Neural progenitor cell (in vitro differentiated cells): ENCODE results near the gene LRP1B. TPM values are rescaled to one million over a fixed set of nuclear protein-coding genes. Genes with fewer than 3 reads are reported as not detected.

Experiments
- DNase-seq: peaks from one replicate; pipeline ENCODE4 v3.0.0-alpha.2; 2016; ENCODE audit warnings: low spot score
- H2AFZ ChIP-seq: fragments of 200-600 bp; sonication (generic); replicated peaks from 2 replicates; pipeline ENCODE4 v1.6.1; 2016; ENCODE audit warnings: antibody characterized with exemption
- H3F3A ChIP-seq: fragments of 200-600 bp; sonication (generic); 2 replicates; pipeline ENCODE4 v1.6.1; 2016; ENCODE audit warnings: antibody characterized with exemption, low read depth
- H3K27ac ChIP-seq: fragments of 200-600 bp; sonication (generic); 2 replicates; pipeline ENCODE4 v1.5.1; 2016; ENCODE audit warnings: mild to moderate bottlenecking
- H3K27me3 ChIP-seq: fragments of 200-600 bp; sonication (generic); 2 replicates; pipeline ENCODE4 v1.6.1; 2016; ENCODE audit warnings: mild to moderate bottlenecking, moderate library complexity
- H3K36me3 ChIP-seq: fragments of 200-600 bp; sonication (generic); 2 replicates; pipeline ENCODE4 v1.5.1; 2016
- H3K4me1 ChIP-seq: fragments of 200-600 bp; sonication (generic); 2 replicates; pipeline ENCODE4 v1.6.1; 2016; ENCODE audit warnings: mixed run types
- H3K4me2 ChIP-seq: fragments of 200-600 bp; sonication (generic); 2 replicates; pipeline ENCODE4 v1.6.1; 2016
- H3K4me3 ChIP-seq: fragments of 200-600 bp; sonication (generic); 2 replicates; pipeline ENCODE4 v1.5.1; 2016
- H3K79me2 ChIP-seq: fragments of 200-600 bp; sonication (generic); 2 replicates; pipeline ENCODE4 v1.6.1; 2016; ENCODE audit warnings: low read depth
- H3K9ac ChIP-seq: fragments of 200-600 bp; sonication (generic); 2 replicates; pipeline ENCODE4 v1.6.1; 2016
- H3K9me3 ChIP-seq: fragments of 200-600 bp; sonication (generic); 2 replicates; pipeline ENCODE4 v1.5.1; 2016; ENCODE audit warnings: low read depth
- H4K20me1 ChIP-seq: fragments of 200-600 bp; sonication (generic); 2 replicates; pipeline ENCODE4 v1.6.1; 2016; ENCODE audit warnings: low read depth
- H3K27ac Mint-ChIP-seq: 3 replicates; pipeline ENCODE4 v1.8.0; 2021; ENCODE audit warnings: mixed read lengths
- H3K27me3 Mint-ChIP-seq: 2 replicates; pipeline ENCODE4 v1.8.0; 2022; ENCODE audit warnings: low read depth, mild to moderate bottlenecking, inconsistent platforms, moderate library complexity, mixed read lengths; ENCODE audit not compliant: insufficient read depth
- H3K36me3 Mint-ChIP-seq: 3 replicates; pipeline ENCODE4 v1.8.0; 2021; ENCODE audit warnings: mixed read lengths
- H3K4me1 Mint-ChIP-seq: 3 replicates; pipeline ENCODE4 v1.8.0; 2021; ENCODE audit warnings: mixed read lengths
- H3K4me3 Mint-ChIP-seq: 3 replicates; pipeline ENCODE4 v1.8.0; 2021; ENCODE audit warnings: mild to moderate bottlenecking, moderate library complexity, mixed read lengths
- H3K9me3 Mint-ChIP-seq: 3 replicates; pipeline ENCODE4 v1.8.0; 2020; ENCODE audit warnings: mixed read lengths
- CTCF ChIP-seq: fragments of 200-600 bp; sonication (generic); IDR thresholded peaks from 2 replicates; pipeline ENCODE4 v1.5.1; 2017; ENCODE audit warnings: antibody characterized with exemption, mild to moderate bottlenecking
- EZH2 ChIP-seq: fragments of 200-600 bp; sonication (generic); IDR thresholded peaks from 2 replicates; pipeline ENCODE4 v1.6.1; 2017; ENCODE audit warnings: antibody characterized with exemption, mild to moderate bottlenecking, moderate library complexity
- EZH2phosphoT487 ChIP-seq: fragments of 200-600 bp; sonication (generic); IDR thresholded peaks from 2 replicates; pipeline ENCODE4 v1.6.1; 2017; ENCODE audit warnings: antibody characterized with exemption
- total RNA-seq: library from RNA; depleted of rRNA; stranded (reverse); fragments of >200 nt; gene quantifications from 2 replicates; pipeline ENCODE4 v1.2.3, GENCODE V29; 2015; ENCODE audit warnings: low replicate concordance

Gene LRP1B
- total RNA-seq, 1 donor from 2014 or later = not detected

- peaks cover 6% of the 10 kb centered on the region for H3F3A ChIP-seq
- H4K20me1 ChIP-seq = no peaks in the 10 kb centered on the region
- no peak for TF ChIP-seq EZH2phosphoT487
- TF ChIP-seq CTCF = no peak
- no peak for TF ChIP-seq EZH2
- H2AFZ ChIP-seq = peak overlapping the region; percentile 48
- peaks cover 12% of the 10 kb centered on the region for H3K4me1 ChIP-seq
- peak overlapping the region; percentile 37 for H3K4me2 ChIP-seq
- H3K79me2 ChIP-seq = no peaks in the 10 kb centered on the region
- no peaks in the 10 kb centered on the region for H3K36me3 ChIP-seq
- H3K9me3 ChIP-seq = no peaks in the 10 kb centered on the region
- Mint-ChIP-seq H3K36me3 (no peaks in the 10 kb centered on the region), H3K27ac (peak overlapping the region; percentile 64), H3K9me3 (peaks cover 3% of the 10 kb centered on the region), H3K4me3 (no peak overlapping the region), H3K4me1 (peaks cover 17% of the 10 kb centered on the region), H3K27me3 (peaks cover 3% of the 10 kb centered on the region)
- peak; percentile 29 for DNase-seq
- no peak overlapping the region for H3K9ac ChIP-seq
- H3K27me3 ChIP-seq = no peaks in the 10 kb centered on the region
- no peak overlapping the region for H3K4me3 ChIP-seq
- peak overlapping the region; percentile 51 for H3K27ac ChIP-seq
These were observed 93.8 kb downstream of the LRP1B start for GRCh38 chr2:142037066-142037465.

GRCh38 chr2:142033393-142033792 lies 97.4 kb downstream of the LRP1B start:
- Histone ChIP-seq H3K4me1 (peaks cover 12% of the 10 kb centered on the region), H3K9me3 (no peaks in the 10 kb centered on the region), H4K20me1 (no peaks in the 10 kb centered on the region), H3K27me3 (no peaks in the 10 kb centered on the region), H3K27ac (no peak overlapping the region), H3K79me2 (no peaks in the 10 kb centered on the region), H3K9ac (no peak overlapping the region), H3K4me3 (no peak overlapping the region), H3F3A (peaks cover 6% of the 10 kb centered on the region), H2AFZ (no peak overlapping the region), H3K4me2 (no peak overlapping the region), H3K36me3 (no peaks in the 10 kb centered on the region)
- H3K27ac Mint-ChIP-seq = no peak overlapping the region
- H3K4me1 Mint-ChIP-seq = peaks cover 17% of the 10 kb centered on the region
- peaks cover 3% of the 10 kb centered on the region for H3K9me3 Mint-ChIP-seq
- H3K27me3 Mint-ChIP-seq = peaks cover 3% of the 10 kb centered on the region
- H3K36me3 Mint-ChIP-seq = no peaks in the 10 kb centered on the region
- DNase-seq = no peak
- TF ChIP-seq CTCF = no peak
- TF ChIP-seq EZH2phosphoT487 = no peak
- TF ChIP-seq EZH2 = no peak
- H3K4me3 Mint-ChIP-seq = no peak overlapping the region

- Mint-ChIP-seq H3K27ac (no peak overlapping the region), H3K9me3 (peaks cover 3% of the 10 kb centered on the region), H3K4me1 (peaks cover 6% of the 10 kb centered on the region), H3K4me3 (no peak overlapping the region), H3K36me3 (no peaks in the 10 kb centered on the region), H3K27me3 (peaks cover 3% of the 10 kb centered on the region)
- Histone ChIP-seq H4K20me1 (no peaks in the 10 kb centered on the region), H3K79me2 (no peaks in the 10 kb centered on the region), H3K27me3 (no peaks in the 10 kb centered on the region), H3K9ac (no peak overlapping the region), H3F3A (no peaks in the 10 kb centered on the region), H3K4me3 (no peak overlapping the region), H3K4me1 (peaks cover 2% of the 10 kb centered on the region), H2AFZ (no peak overlapping the region), H3K27ac (no peak overlapping the region), H3K9me3 (no peaks in the 10 kb centered on the region), H3K4me2 (no peak overlapping the region), H3K36me3 (no peaks in the 10 kb centered on the region)
- no peak for TF ChIP-seq EZH2
- DNase-seq = no peak
These were observed 99.2 kb downstream of the LRP1B start for GRCh38 chr2:142031656-142032055.

- TF ChIP-seq EZH2phosphoT487 (no peak), CTCF (no peak), EZH2 (no peak)
- Histone ChIP-seq H3K36me3 (no peaks in the 10 kb centered on the region), H3K4me2 (no peak overlapping the region)
These were observed 100.1 kb downstream of the LRP1B start for GRCh38 chr2:142030735-142031134.

More at GRCh38 chr2:142030735-142031134, 100.1 kb downstream of the LRP1B start:
- Histone ChIP-seq H3K27me3 (no peaks in the 10 kb centered on the region), H3K79me2 (no peaks in the 10 kb centered on the region), H3K9me3 (no peaks in the 10 kb centered on the region), H2AFZ (no peak overlapping the region), H3K4me3 (no peak overlapping the region), H3K4me1 (no peaks in the 10 kb centered on the region), H3K9ac (no peak overlapping the region), H4K20me1 (no peaks in the 10 kb centered on the region), H3K27ac (no peak overlapping the region), H3F3A (no peaks in the 10 kb centered on the region)
- Mint-ChIP-seq H3K27me3 (peaks cover 3% of the 10 kb centered on the region), H3K4me3 (no peak overlapping the region), H3K27ac (no peak overlapping the region), H3K4me1 (peaks cover 2% of the 10 kb centered on the region), H3K9me3 (no peaks in the 10 kb centered on the region), H3K36me3 (no peaks in the 10 kb centered on the region)
- no peak for DNase-seq
